ENCODE results near the gene ZNF583. TPM values are rescaled to one million over a fixed set of nuclear protein-coding genes. Genes with fewer than 3 reads are reported as not detected.

Gene ZNF583
- total RNA-seq, 2 donors from 2014 or later: 5.0 to 6.2 TPM

DNA sequence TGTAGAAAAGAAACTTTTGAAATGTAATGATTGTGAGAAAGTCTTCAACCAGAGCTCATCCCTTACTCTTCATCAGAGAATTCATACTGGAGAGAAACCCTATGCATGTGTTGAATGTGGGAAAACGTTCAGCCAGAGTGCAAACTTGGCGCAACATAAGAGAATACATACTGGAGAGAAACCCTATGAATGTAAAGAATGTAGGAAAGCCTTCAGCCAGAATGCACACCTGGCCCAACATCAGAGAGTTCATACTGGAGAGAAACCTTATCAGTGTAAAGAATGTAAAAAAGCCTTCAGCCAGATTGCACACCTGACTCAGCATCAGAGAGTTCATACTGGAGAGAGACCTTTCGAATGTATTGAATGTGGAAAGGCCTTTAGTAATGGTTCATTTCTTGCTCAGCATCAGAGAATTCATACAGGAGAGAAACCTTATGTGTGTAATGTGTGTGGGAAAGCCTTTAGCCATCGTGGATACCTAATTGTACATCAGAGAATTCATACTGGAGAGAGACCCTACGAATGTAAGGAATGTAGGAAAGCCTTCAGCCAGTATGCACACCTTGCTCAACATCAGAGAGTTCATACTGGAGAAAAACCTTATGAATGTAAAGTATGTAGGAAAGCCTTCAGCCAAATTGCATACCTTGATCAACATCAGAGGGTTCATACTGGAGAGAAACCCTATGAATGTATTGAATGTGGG lies 19.3 kb downstream of the ZNF583 start:
- intact Hi-C loops (cut with DNase I): no loop called here
- no peak for DNase-seq
- no peak for ATAC-seq

DNA sequence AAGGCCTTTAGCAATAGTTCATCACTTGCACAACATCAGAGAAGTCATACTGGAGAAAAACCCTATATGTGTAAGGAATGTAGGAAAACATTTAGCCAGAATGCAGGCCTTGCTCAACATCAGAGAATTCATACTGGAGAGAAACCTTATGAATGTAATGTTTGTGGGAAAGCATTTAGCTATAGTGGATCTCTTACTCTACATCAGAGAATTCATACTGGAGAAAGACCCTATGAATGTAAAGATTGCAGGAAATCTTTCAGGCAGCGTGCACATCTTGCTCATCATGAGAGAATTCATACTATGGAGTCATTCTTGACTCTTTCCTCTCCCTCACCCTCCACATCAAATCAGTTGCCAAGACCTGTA lies 19.8 kb downstream of the ZNF583 start:
- no peak for ATAC-seq
- intact Hi-C loops (cut with DNase I): no loop called here
- no peak for DNase-seq

DNA sequence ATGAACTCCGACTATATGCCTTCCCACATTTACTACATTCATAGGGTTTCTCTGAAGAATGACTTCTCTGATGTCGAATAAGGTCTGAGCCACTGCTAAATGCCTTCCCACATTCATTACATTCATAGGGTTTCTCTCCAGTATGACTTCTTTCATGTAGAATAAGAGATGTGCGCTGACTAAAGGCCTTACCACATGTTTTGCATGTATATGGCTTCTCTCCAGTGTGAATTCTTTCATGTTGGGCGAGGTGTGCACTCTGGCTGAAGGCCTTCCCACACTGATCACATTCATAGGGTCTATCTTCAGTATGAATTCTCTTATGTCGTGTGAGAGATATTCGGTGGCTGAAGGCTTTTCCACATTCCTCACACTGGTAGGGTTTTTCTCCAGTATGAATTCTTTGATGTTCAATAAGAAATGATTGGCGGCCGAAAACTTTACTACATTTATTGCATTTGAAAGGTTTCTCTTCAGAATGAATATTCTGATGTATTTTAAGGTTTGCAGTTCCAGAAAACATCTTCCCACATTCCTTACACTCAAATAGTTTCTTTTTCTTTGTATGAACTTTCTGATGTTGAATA lies 37.2 kb downstream of the ZNF583 start:
- DNase-seq (no peak), ATAC-seq (no peak)
- intact Hi-C loops (cut with DNase I): no loop called here

DNA sequence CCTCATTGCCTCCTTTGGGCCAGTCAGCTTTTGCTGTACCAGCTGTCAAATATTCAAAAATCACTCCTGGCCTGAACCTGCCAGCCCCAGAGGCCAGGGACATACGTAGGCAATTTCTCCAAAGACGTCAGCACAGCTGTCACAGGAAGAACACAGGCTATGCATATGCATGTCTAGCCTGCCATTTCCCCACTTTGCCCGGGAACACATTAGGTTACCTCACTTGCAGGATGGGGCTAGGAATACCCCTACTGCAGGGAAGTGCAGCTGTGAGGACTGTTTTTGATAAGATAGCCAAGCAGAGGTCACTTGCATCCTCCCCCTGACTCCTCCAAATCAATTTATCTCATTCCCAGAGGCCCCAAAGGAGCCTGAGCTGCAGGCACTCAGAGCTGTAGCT lies 70.2 kb downstream of the ZNF583 start:
- intact Hi-C loops (cut with DNase I): no loop called here
- no peak for ATAC-seq

DNA sequence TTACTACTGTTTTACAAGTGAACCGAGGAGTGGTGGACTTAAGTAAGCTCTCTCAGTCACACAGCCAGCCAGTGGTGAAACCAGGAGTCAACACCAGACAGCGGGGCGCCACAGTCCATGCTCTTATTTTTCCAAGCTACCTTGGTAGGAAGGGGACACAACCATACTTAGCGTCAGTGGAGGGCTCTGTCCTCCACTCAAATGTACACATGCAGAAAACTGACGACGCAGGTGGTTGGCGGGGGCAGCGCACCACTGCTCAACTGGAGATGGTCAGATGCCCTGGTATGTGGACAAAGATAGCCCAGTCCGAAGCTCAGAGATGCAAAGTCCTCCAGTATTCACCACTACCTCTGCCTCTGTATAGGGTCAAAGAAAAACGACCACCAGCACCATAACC lies 72.0 kb downstream of the ZNF583 start:
- ATAC-seq (no peak), DNase-seq (no peak)
- intact Hi-C loops (cut with DNase I): no loop called here

More for the DNA sequence above, 70.2 kb downstream of the ZNF583 start:
- DNase-seq: no peak

Other genes with a start within 250 kb of the ZNF583 start
- not detected for gene GALP, start 228.3 kb upstream of the ZNF583 start, total RNA-seq
- not detected for gene ZSCAN5B, start 206.5 kb upstream of the ZNF583 start, total RNA-seq
- gene ZSCAN5C, start 202.1 kb upstream of the ZNF583 start, total RNA-seq: not detected
- not detected for gene EDDM13, start 131.6 kb upstream of the ZNF583 start, total RNA-seq
- 10 to 100 TPM; 16.4 to 18.4 TPM for gene ZSCAN5A, start 89.5 kb upstream of the ZNF583 start, total RNA-seq
- 1 to 10 TPM; 4.0 to 4.4 TPM for gene ZNF582, start 10.8 kb upstream of the ZNF583 start, total RNA-seq
- 1 to 10 TPM; 4.0 to 4.9 TPM for gene ZNF667, start 73.0 kb downstream of the ZNF583 start, total RNA-seq
- gene ZNF471, start 103.5 kb downstream of the ZNF583 start, total RNA-seq: 1 to 10 TPM; 4.7 to 5.4 TPM
- 1 to 10 TPM; 4.8 to 5.7 TPM for gene ZFP28, start 134.6 kb downstream of the ZNF583 start, total RNA-seq
- 1 to 10 TPM; 3.4 TPM for gene ZNF470, start 163.1 kb downstream of the ZNF583 start, total RNA-seq
- 1 to 10 TPM; 5.6 to 7.8 TPM for gene ZNF71, start 191.0 kb downstream of the ZNF583 start, total RNA-seq
- under 1 TPM in 1 of 2 donors, not detected in 1; 0.39 TPM for gene SMIM17, start 238.8 kb downstream of the ZNF583 start, total RNA-seq

Measured in left cardiac atrium (tissue), 4 donors.